ENCODE measurements around the gene SLC8A1. TPM values are rescaled to one million over a fixed set of nuclear protein-coding genes. Genes with fewer than 3 reads are reported as not detected.

The SLC8A1 gene
- total and polyA plus RNA-seq, 10 of the 15 experiments (the other 5 are each of a cell fraction or from before 2014, with no cell fraction given) = under 0.01 to 1.2 (median 0.01) TPM; not detected in 3

DNA sequence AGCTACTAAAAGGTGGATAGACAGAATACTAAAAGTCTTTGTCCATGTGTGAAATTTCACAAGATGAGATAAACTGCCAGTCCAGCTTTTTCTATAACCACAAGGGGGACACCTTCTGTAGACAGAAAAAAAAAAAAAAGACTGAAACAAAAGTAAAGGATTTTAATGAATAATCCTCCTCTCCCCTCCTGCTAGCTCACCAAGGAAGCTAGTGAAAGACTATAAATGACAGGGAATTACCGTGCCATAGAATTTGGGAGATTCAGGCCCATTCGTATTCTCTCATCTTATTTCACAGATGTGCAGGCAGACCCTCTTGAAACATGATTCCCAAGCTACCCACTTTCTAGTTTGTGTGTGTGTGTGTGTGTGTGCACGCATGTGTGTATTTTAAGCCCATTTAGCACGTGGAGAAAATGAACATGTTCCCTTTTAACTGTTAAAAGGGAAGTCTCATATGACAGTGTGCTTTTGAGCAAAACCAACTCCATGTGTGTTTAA is 36.3 kb upstream of the SLC8A1 start:
- no peaks in the 10 kb centered on the region for H3K4me1 ChIP-seq (ENCODE audit: control insufficient read depth, insufficient read depth, low read length)
- RAD21 ChIA-PET (ENCODE audit: unreplicated experiment) = interaction anchor here (1.3 kb wide), 1 partner anchor 25 kb away, joined by 3 read pairs; no protein-coding TSS in a partner anchor
- H3K4me3 ChIP-seq = no peak overlapping the region
- H2AFZ ChIP-seq (ENCODE audit: control insufficient read depth, low read depth, low read length) = no peak overlapping the region
- DNase-seq (ENCODE audit: low read depth, low spot score) (no peak), FAIRE-seq (no peak), ATAC-seq (0 out of 3 replicates have a peak, but pooled peaks have one; percentile 21)
- WGBS (ENCODE audit: insufficient coverage, insufficient replicate concordance, low lambda C conversion rate, missing lambda C conversion rate) = 27% methylated on average over 4 of the region's 4 CpGs
- H3K9me3 ChIP-seq (replicated peaks; ENCODE audit: control insufficient read depth, insufficient read depth, low read length) = no peaks in the 10 kb centered on the region
- no peaks in the 10 kb centered on the region for H3K36me3 ChIP-seq (ENCODE audit: control insufficient read depth in 2 of 2, insufficient read depth in 2 of 2, low read length in 1 of 2)
- H3K27me3 ChIP-seq (replicated peaks in 1 of 2; ENCODE audit: control insufficient read depth in 2 of 2, insufficient read depth in 2 of 2, low read length in 1 of 2) = no peaks in the 10 kb centered on the region
- no peaks in the 10 kb centered on the region for H4K20me1 ChIP-seq (ENCODE audit: control insufficient read depth, insufficient read depth)
- TF ChIP-seq CTCF (IDR thresholded peaks at IDR 0.05 in 2 of 3, conservative IDR thresholded peaks at IDR 0.05 in 1 of 3; ENCODE audit: control insufficient read depth in 2 of 3, extremely low read depth in 1 of 3, insufficient read depth in 1 of 3, low read depth in 3 of 3, low read length in 3 of 3) (no peak), ZNF384 (IDR thresholded peaks at IDR 0.05; ENCODE audit: borderline replicate concordance, low read depth, low read length) (peak; percentile 56; the same call in 1 of the 2 replicates)
- CTCF ChIA-PET = interaction anchor here (0.5 to 1.1 kb wide), 3 partner anchors 10 to 87 kb away, joined by 3 to 5 read pairs (median 4); no protein-coding TSS in a partner anchor
- no peaks in the 10 kb centered on the region for H3K79me2 ChIP-seq (ENCODE audit: control insufficient read depth, insufficient read depth, low read length)
- POLR2A ChIA-PET = no interaction called here
- no peak overlapping the region for H3K27ac ChIP-seq (ENCODE audit: control insufficient read depth, insufficient read depth)
- BruUV-seq (replicated peaks) = no TSS peak
- in situ Hi-C loops (cut with MboI) (no loop called here), intact Hi-C loops (cut with micrococcal nuclease; ENCODE audit: unreplicated experiment) (no loop called here)
- no peak overlapping the region for H3K9ac ChIP-seq (ENCODE audit: control insufficient read depth, insufficient read depth, low read length)
- no peak overlapping the region for H3K4me2 ChIP-seq (ENCODE audit: control insufficient read depth, insufficient read depth)
- SMC1A ChIA-PET (ENCODE audit: uncharacterized antibody, unreplicated experiment) = interaction anchor here (0.9 to 2.1 kb wide), 4 partner anchors 9 to 66 kb away, joined by 4 to 9 read pairs (median 5); no protein-coding TSS in a partner anchor

- SMC1A ChIA-PET (ENCODE audit: uncharacterized antibody, unreplicated experiment) = interaction anchor here (0.9 to 2.1 kb wide), 4 partner anchors 9 to 67 kb away, joined by 4 to 9 read pairs (median 5); no protein-coding TSS in a partner anchor
- FAIRE-seq = no peak
- DNase-seq (ENCODE audit: low read depth, low spot score) = no peak
- ATAC-seq = 0 out of 3 replicates have a peak, but pooled peaks have one; percentile 24
- Histone ChIP-seq H3K4me3 (no peak overlapping the region), H3K79me2 (ENCODE audit: control insufficient read depth, insufficient read depth, low read length) (no peaks in the 10 kb centered on the region), H3K36me3 (ENCODE audit: control insufficient read depth in 2 of 2, insufficient read depth in 2 of 2, low read length in 1 of 2) (no peaks in the 10 kb centered on the region), H3K4me2 (ENCODE audit: control insufficient read depth, insufficient read depth) (no peak overlapping the region), H3K9me3 (replicated peaks; ENCODE audit: control insufficient read depth, insufficient read depth, low read length) (no peaks in the 10 kb centered on the region), H2AFZ (ENCODE audit: control insufficient read depth, low read depth, low read length) (no peak overlapping the region), H4K20me1 (ENCODE audit: control insufficient read depth, insufficient read depth) (no peaks in the 10 kb centered on the region), H3K27ac (ENCODE audit: control insufficient read depth, insufficient read depth) (no peak overlapping the region), H3K27me3 (replicated peaks in 1 of 2; ENCODE audit: control insufficient read depth in 2 of 2, insufficient read depth in 2 of 2, low read length in 1 of 2) (no peaks in the 10 kb centered on the region), H3K9ac (ENCODE audit: control insufficient read depth, insufficient read depth, low read length) (no peak overlapping the region), H3K4me1 (ENCODE audit: control insufficient read depth, insufficient read depth, low read length) (no peaks in the 10 kb centered on the region)
- in situ Hi-C loops (cut with MboI) (no loop called here), intact Hi-C loops (cut with micrococcal nuclease; ENCODE audit: unreplicated experiment) (no loop called here)
- no TSS peak for BruUV-seq (replicated peaks)
- CTCF ChIA-PET = interaction anchor here (0.5 to 1.1 kb wide), 3 partner anchors 10 to 86 kb away, joined by 3 to 5 read pairs (median 4); no protein-coding TSS in a partner anchor
- WGBS (ENCODE audit: insufficient coverage, insufficient replicate concordance, low lambda C conversion rate, missing lambda C conversion rate) = 50% methylated on average over 2 of the region's 2 CpGs
- POLR2A ChIA-PET = no interaction called here
- TF ChIP-seq IRF5 (IDR thresholded peaks at IDR 0.05; ENCODE audit: borderline replicate concordance) = no peak
- TF ChIP-seq USF2 (IDR thresholded peaks at IDR 0.05; ENCODE audit: borderline replicate concordance, low read depth, low read length) = no peak
- RAD21 ChIA-PET (ENCODE audit: unreplicated experiment) = interaction anchor here (0.6 to 1.3 kb wide), 2 partner anchors 25 to 1228 kb away, joined by 3 read pairs; no protein-coding TSS in a partner anchor
Measured at GRCh38 chr2:40487602-40488001, 35.7 kb upstream of the SLC8A1 start.

Data from GM12878 (cell line).